ENCODE data around the gene DMD. TPM values are rescaled to one million over a fixed set of nuclear protein-coding genes. Genes with fewer than 3 reads are reported as not detected.

The DMD gene
- total and polyA plus RNA-seq, 2 of the 8 experiments (the other 6 are each of a cell fraction or from before 2014, with no cell fraction given), result 4.8 to 7.4 TPM

DNA sequence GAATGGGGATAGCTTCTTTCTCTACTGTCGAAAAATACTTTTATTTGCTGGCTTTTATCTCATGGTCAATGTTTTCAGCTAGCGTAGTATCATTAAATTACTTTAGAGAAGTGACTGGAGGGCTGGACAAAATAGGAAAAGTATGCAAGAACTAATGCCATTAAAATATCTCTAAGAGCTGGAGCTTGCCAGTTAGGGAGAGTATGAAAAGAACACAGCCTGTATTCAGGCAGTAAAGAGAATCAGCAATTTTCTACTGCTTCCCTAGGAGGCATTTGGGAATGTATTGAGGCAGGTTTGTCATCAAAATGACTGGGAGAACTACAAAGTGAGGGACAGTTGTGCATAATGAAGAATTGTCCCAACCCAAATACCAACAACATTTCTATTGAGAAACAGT lies 2096.5 kb downstream of the DMD start:
- Histone ChIP-seq H3K9ac (replicated peaks in 1 of 4; ENCODE audit: extremely low read depth in 1 of 4, low read depth in 3 of 4, low read length in 3 of 4) (no peak overlapping the region), H3K27ac (ENCODE audit: low read depth, low read length) (no peak overlapping the region), H2AFZ (ENCODE audit: low read length) (no peak overlapping the region), H2BK120ac (replicated peaks; ENCODE audit: low read depth, low read length) (no peak overlapping the region), H3K79me2 (ENCODE audit: control insufficient read depth in 1 of 2, insufficient read depth in 2 of 2, low read length in 2 of 2) (no peaks in the 10 kb centered on the region), H3K23ac (ENCODE audit: insufficient read length) (no peak overlapping the region), H3K18ac (ENCODE audit: extremely low read depth, low read length) (no peak overlapping the region), H3K4me3 (ENCODE audit: extremely low read depth in 1 of 4, insufficient read depth in 2 of 4, low read depth in 3 of 4, low read length in 4 of 4) (no peak overlapping the region), H3K23me2 (ENCODE audit: low read depth, low read length) (no peaks in the 10 kb centered on the region), H2AK5ac (ENCODE audit: low read depth, low read length) (no peak overlapping the region), H2BK20ac (ENCODE audit: low read length) (no peak overlapping the region), H4K91ac (replicated peaks; ENCODE audit: insufficient read length, low read length) (no peak overlapping the region), H3K4me2 (ENCODE audit: insufficient read depth in 1 of 2, low read depth in 2 of 2, low read length in 2 of 2) (no peak overlapping the region), H2BK12ac (ENCODE audit: low read depth, low read length) (no peak overlapping the region), H4K5ac (ENCODE audit: insufficient read length, low read depth, low read length) (no peak overlapping the region), H3K14ac (ENCODE audit: insufficient read length) (no peak overlapping the region), H3K79me1 (ENCODE audit: low read depth, low read length) (no peaks in the 10 kb centered on the region), H3K27me3 (replicated peaks in 1 of 4; ENCODE audit: control insufficient read depth in 3 of 4, extremely low read depth in 1 of 4, insufficient read depth in 3 of 4, low read length in 3 of 4) (no peaks in the 10 kb centered on the region), H4K20me1 (replicated peaks in 1 of 2; ENCODE audit: control insufficient read depth in 1 of 2, insufficient read depth in 2 of 2, low read length in 2 of 2) (no peaks in the 10 kb centered on the region), H4K8ac (ENCODE audit: extremely low read depth, insufficient read depth, low read length) (no peak overlapping the region), H2BK5ac (ENCODE audit: low read depth, low read length) (no peak overlapping the region), H2BK15ac (ENCODE audit: low read length) (no peak overlapping the region), H3K4me1 (replicated peaks in 1 of 4; ENCODE audit: control insufficient read depth in 3 of 4, insufficient read depth in 4 of 4, low read length in 3 of 4) (no peaks in the 10 kb centered on the region), H3K9me3 (ENCODE audit: insufficient read depth in 2 of 2, low read depth in 1 of 2, low read length in 1 of 2) (no peaks in the 10 kb centered on the region), H3K4ac (replicated peaks; ENCODE audit: insufficient read length, low read depth, low read length) (no peak overlapping the region), H3K56ac (replicated peaks; ENCODE audit: insufficient read length, low read depth, low read length) (no peak overlapping the region), H3K36me3 (ENCODE audit: control insufficient read depth in 2 of 4, insufficient read depth in 4 of 4, low read length in 3 of 4) (no peaks in the 10 kb centered on the region)
- DNase-seq (ENCODE audit: low read depth in 1 of 2, low spot score in 2 of 2) (no peak), FAIRE-seq (no peak)
- ChIA-PET POLR2A (ENCODE audit: partially characterized antibody) (no interaction called here), CTCF (ENCODE audit: partially characterized antibody) (no interaction called here)
- no peak for TF ChIP-seq HDAC2 (IDR thresholded peaks at IDR 0.05; ENCODE audit: borderline replicate concordance in 1 of 2, low read depth in 2 of 2, low read length in 2 of 2)
- TF ChIP-seq CBX5 (IDR thresholded peaks at IDR 0.05; ENCODE audit: low read depth, low read length), result no peak
- TF ChIP-seq, protein P1, sequence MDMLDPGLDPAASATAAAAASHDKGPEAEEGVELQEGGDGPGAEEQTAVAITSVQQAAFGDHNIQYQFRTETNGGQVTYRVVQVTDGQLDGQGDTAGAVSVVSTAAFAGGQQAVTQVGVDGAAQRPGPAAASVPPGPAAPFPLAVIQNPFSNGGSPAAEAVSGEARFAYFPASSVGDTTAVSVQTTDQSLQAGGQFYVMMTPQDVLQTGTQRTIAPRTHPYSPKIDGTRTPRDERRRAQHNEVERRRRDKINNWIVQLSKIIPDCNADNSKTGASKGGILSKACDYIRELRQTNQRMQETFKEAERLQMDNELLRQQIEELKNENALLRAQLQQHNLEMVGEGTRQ (IDR thresholded peaks at IDR 0.05; ENCODE audit: low read length), result no peak
- TF ChIP-seq POLR2A (IDR thresholded peaks at IDR 0.05; ENCODE audit: control extremely low read depth in 1 of 2, low read depth in 2 of 2, low read length in 2 of 2), result no peak
- no peak for TF ChIP-seq CEBPB (IDR thresholded peaks at IDR 0.05; ENCODE audit: low read depth, low read length)
- TF ChIP-seq PHF8 (conservative IDR thresholded peaks at IDR 0.05; ENCODE audit: low read depth, low read length), result no peak
- no peak for TF ChIP-seq GTF2F1 (IDR thresholded peaks at IDR 0.05; ENCODE audit: borderline replicate concordance, low read depth, low read length)
- WGBS, 2 experiments (ENCODE audit: extremely low coverage in 1 of 2, insufficient coverage in 1 of 2, insufficient read length in 1 of 2, insufficient replicate concordance in 2 of 2, low coverage in 1 of 2, low lambda C conversion rate in 2 of 2, missing lambda C conversion rate in 1 of 2), result 88% methylated on average over 1 of the region's 2 CpGs; no CpG with 5 or more reads in 1 of the 2 experiments

All from H1 (cell line).